Mucosa of descending colon (tissue), 3 donors: ENCODE results near the gene CCL26. TPM values are rescaled to one million over a fixed set of nuclear protein-coding genes. Genes with fewer than 3 reads are reported as not detected.
"Not testable (repeated sequence)": the region's sequence is repeated elsewhere in the genome, so short reads cannot be mapped to it uniquely, and the experiment has no call there.

Experiments used
- ATAC-seq: fragments of 200-7000 bp; cut with Tn5 transposase; one replicate; pipeline ENCODE4 v1.9.1; 2020; ENCODE audit warnings: mild to moderate bottlenecking, moderate library complexity
- DNase-seq, 3 donors: peaks; one replicate each; pipeline ENCODE4 v3.0.0-alpha.2; 2020
- H3K36me3 ChIP-seq: fragments of 200-600 bp; one replicate; pipeline ENCODE4 v1.8.0; 2021; ENCODE audit warnings: low read depth, mild to moderate bottlenecking
- H3K4me1 ChIP-seq: fragments of 200-600 bp; one replicate; pipeline ENCODE4 v1.8.0; 2021; ENCODE audit warnings: low read depth, mild to moderate bottlenecking
- H3K4me3 ChIP-seq: fragments of 200-600 bp; one replicate; pipeline ENCODE4 v1.8.0; 2021; ENCODE audit warnings: mild to moderate bottlenecking
- H3K9me3 ChIP-seq: fragments of 200-600 bp; one replicate; pipeline ENCODE4 v1.8.0; 2021; ENCODE audit warnings: mild to moderate bottlenecking
- intact Hi-C, 2 donors: fragments of 100-400 bp; cut with DNase I in 1 of 2; cut with micrococcal nuclease in 1 of 2; formaldehyde crosslinking; loops; one replicate each; pipeline versions ENCODE4 v1.11.0 to v1.11.1; 2022; cut with DNase I, micrococcal nuclease
- total RNA-seq, 3 donors: library from RNA; stranded (reverse); fragmentation: NEBNext Ultra II Directional in 2 of 3; extraction: Animal tissue kit (Norgen Biotek cat#: 25700) in 2 of 3; gene quantifications; one replicate each; pipeline versions ENCODE4 v1.2.1 to v1.2.4, GENCODE V29; 2021 to 2023
- TF ChIP-seq, protein P1 (sequence below): fragments of 200-600 bp; IDR thresholded peaks from one replicate; pipeline ENCODE4 v1.8.0; 2022; ENCODE audit warnings: antibody characterized with exemption, mild to moderate bottlenecking
- donor health status: DM: no; HTN: no; CAD: no; lungs with moderate emphysema.
- donor health status: DM: no; HTN: no; CAD: no.
- donor health status: DM: no; HTN: yes; CAD: no.

The CCL26 gene
- total RNA-seq, 3 donors from 2014 or later = 0.84 to 1.1 TPM; not detected in 1

DNA sequence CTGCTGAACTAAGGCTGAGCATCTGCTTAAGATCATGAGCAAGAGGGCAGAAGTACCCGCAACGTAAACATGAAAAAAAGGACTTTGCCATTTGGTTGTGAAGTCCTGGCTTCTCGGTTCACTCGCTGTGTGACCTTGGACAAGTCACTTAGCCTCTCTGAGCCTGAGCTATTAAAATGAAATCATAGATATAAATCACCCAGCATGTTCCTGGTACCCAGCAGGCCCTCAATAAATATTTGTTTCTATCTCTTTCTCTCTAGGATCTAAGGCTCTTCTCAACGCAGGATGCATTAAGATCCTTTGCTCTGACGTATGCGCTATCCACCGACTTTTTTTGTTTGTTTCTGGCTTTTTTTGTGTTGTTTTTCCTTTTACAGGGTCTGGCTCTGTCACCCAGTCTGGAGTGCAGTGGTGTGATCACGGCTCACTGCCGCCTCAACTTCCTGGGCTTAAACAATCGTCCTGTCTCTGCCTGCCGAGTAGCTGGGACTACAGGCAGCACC, 39.9 kb downstream of the CCL26 start:
- no peak overlapping the region for H3K4me3 ChIP-seq
- no peaks in the 10 kb centered on the region for H3K36me3 ChIP-seq
- H3K4me1 ChIP-seq = peaks cover 14% of the 10 kb centered on the region
- TF ChIP-seq, protein P1, sequence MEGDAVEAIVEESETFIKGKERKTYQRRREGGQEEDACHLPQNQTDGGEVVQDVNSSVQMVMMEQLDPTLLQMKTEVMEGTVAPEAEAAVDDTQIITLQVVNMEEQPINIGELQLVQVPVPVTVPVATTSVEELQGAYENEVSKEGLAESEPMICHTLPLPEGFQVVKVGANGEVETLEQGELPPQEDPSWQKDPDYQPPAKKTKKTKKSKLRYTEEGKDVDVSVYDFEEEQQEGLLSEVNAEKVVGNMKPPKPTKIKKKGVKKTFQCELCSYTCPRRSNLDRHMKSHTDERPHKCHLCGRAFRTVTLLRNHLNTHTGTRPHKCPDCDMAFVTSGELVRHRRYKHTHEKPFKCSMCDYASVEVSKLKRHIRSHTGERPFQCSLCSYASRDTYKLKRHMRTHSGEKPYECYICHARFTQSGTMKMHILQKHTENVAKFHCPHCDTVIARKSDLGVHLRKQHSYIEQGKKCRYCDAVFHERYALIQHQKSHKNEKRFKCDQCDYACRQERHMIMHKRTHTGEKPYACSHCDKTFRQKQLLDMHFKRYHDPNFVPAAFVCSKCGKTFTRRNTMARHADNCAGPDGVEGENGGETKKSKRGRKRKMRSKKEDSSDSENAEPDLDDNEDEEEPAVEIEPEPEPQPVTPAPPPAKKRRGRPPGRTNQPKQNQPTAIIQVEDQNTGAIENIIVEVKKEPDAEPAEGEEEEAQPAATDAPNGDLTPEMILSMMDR = no peak
- DNase-seq (no peak), ATAC-seq (no peak)
- intact Hi-C loops = no loop called here
- H3K9me3 ChIP-seq = no peaks in the 10 kb centered on the region

DNA sequence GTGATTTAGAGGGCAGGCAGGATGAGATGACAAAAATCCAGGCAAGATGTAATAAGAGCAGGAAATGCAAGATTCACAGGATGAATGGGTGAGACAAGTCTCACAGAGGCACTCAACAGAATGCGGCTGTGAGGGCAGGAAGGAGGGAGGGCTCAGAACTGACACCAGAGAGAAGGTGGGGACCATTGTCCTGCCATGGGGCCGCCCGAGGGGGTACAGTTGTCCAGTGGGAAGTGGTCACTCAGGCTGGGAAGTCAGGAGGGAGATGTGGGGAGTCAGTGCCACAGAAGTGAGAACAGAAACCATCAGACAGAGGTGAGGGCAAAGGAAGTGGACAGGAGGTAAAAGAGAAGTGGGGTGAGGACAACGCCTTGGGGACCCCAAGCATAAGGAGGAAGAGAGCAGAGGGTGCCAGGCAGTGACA, 42.1 kb downstream of the CCL26 start:
- TF ChIP-seq, protein P1 = no peak
- H3K4me1 ChIP-seq = peaks cover 14% of the 10 kb centered on the region
- H3K36me3 ChIP-seq = no peaks in the 10 kb centered on the region
- DNase-seq (peak in 1 of 3 donors; percentile 46), ATAC-seq (no peak)
- intact Hi-C loops = no loop called here
- no peaks in the 10 kb centered on the region for H3K9me3 ChIP-seq
- H3K4me3 ChIP-seq = no peak overlapping the region

DNA sequence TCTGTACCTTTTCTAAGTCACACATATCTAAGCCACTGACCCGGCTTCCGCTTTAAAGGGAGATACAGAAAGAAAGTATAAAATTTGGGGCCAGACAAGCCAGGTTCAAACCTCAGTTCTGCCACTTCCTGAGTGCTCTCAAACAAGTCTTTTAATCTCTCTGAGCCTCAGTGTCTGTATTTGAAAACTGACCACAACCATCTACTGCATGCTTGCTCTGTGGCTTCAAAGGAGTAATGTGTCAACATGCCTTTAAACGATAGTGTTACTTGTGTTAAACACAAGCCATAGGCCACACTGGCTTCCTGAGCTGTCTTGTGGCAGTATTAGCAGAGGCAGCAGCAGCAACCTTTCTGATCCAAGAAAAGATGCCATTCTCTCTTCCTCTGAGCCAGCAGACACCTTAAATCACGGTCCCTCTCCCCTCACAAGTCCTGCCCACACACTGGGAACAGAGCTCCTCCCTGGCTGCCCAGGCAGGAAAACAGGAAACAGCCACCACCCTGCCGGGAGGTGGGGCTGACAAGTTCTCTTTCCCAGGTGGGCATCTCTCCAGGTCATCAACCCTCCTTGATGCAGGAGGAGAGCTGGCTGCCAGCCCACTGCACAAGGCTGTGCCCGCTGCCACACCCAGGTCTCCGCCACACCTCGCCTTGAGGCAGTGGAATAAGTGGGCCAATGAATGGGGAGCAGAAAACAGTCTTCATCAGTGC, 44.0 kb downstream of the CCL26 start:
- ATAC-seq = peak; percentile 96
- DNase-seq = peak; percentile 90 to 96 (median 92)
- Histone ChIP-seq H3K4me1 (peaks cover 14% of the 10 kb centered on the region), H3K4me3 (no peak overlapping the region), H3K36me3 (no peaks in the 10 kb centered on the region), H3K9me3 (no peaks in the 10 kb centered on the region)
- TF ChIP-seq, protein P1 = no peak
- intact Hi-C loops = no loop called here

DNA sequence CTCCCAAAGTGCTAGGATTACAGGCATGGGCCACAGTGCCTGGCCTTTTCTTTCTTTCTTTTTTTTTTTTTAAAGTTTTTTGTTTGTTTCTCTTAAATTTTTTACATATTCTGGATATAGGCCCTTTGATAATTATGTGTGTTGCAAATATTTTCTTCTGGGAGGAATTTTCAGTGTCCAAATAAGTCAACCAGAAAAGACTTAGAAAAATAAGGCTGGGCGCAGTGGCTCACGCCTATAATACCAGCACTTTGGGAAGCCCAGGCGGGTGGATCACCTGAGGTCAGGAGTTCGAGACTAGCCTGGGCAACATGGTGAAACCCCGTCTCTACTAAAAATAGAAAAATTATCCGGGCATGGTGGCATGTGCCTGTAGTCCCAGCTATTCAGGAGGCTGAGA, 44.7 kb downstream of the CCL26 start:
- DNase-seq = peak in 1 of 3 donors; percentile 9
- H3K9me3 ChIP-seq, H3K36me3 ChIP-seq, H3K4me3 ChIP-seq, intact Hi-C loops, ATAC-seq: not testable (repeated sequence)
- H3K4me1 ChIP-seq = peaks cover 14% of the 10 kb centered on the region

DNA sequence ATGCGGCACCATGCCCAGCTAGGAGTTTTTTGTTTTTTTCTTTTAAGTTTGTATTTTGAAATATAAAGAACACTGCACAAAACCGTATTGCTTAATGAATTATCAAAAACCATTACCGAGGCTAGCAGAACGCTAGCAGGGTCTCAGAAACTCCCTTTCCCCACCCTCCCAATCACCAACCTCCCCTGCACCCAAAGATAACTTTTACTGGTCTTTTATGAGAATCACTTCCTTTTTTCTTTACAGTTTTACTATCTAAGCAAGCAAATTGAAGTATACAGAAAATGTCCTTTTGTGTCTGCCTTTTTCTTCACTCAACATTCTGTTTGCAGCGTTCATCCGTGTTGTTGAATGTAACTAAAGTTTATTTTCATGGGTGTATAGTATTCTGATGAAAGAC, 46.7 kb downstream of the CCL26 start:
- Histone ChIP-seq H3K4me1 (peaks cover 14% of the 10 kb centered on the region), H3K4me3 (no peak overlapping the region), H3K9me3 (no peaks in the 10 kb centered on the region), H3K36me3 (no peaks in the 10 kb centered on the region)
- intact Hi-C loops = no loop called here
- no peak for ATAC-seq
- no peak for DNase-seq
- TF ChIP-seq, protein P1 = no peak

DNA sequence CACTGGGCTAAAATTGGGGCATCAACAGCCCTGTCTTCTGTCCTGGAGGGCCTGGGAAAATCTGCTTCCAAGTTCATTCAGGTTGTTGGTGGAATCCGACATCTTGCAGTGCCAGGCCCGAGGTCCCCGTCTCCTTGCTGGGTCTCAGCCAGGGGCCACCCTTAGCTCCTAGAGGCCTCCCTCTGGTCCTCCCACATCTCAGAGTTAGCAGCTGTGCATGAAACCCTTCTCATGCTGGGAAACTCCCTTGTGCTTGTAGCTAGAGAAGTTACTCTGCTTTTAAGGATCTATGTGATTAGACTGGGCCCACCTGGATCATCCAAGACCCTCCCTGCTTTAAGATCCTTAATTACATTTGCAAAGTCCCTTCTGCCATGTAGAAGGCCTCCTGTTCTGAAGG, 48.6 kb downstream of the CCL26 start:
- Histone ChIP-seq H3K9me3 (no peaks in the 10 kb centered on the region), H3K4me3 (no peak overlapping the region), H3K36me3 (no peaks in the 10 kb centered on the region), H3K4me1 (peaks cover 9% of the 10 kb centered on the region)
- TF ChIP-seq, protein P1 = no peak
- intact Hi-C loops = no loop called here
- DNase-seq (no peak), ATAC-seq (no peak)
